PC-3 (cell line): ENCODE results near the gene ELF4. TPM values are rescaled to one million over a fixed set of nuclear protein-coding genes. Genes with fewer than 3 reads are reported as not detected.

ENCODE experiments used
- ATAC-seq: fragments of 200-7000 bp; cut with Tn5 transposase; 2 replicates; pipeline ENCODE4 v1.9.1; 2020; ENCODE audit warnings: mild to moderate bottlenecking, moderate library complexity
- BruUV-seq: library from RNA; stranded (reverse); fragments of 400-500 nt; replicated peaks from 2 replicates; lab custom pipeline; 2021; lab: Mats Ljungman, UMichigan
- CTCF ChIA-PET: fragments of 300-600 bp; sonication (Branson Sonifier 250); formaldehyde crosslinking; loops from one replicate; lab custom pipeline; 2022; ENCODE audit warnings: antibody characterized with exemption; lab: Charles Lee
- POLR2A ChIA-PET: fragments of 300-600 bp; sonication (Branson Sonifier 250); formaldehyde crosslinking; loops from one replicate; lab custom pipeline; 2022; ENCODE audit warnings: antibody characterized with exemption; ENCODE audit not compliant: unreplicated experiment; lab: Charles Lee
- DNase-seq: peaks from one replicate; pipeline ENCODE4 v3.0.0-alpha.2; 2015
- H2AFZ ChIP-seq: fragments of 300-600 bp; sonication (generic); 2 replicates; pipeline ENCODE4 v1.6.0; 2016; ENCODE audit warnings: antibody characterized with exemption, low read length
- H3F3A ChIP-seq: fragments of 300-600 bp; sonication (generic); one replicate; pipeline ENCODE4 v1.6.0; 2017; ENCODE audit warnings: antibody characterized with exemption, low read length, control low read depth, mild to moderate bottlenecking; ENCODE audit not compliant: unreplicated experiment
- H3K27ac ChIP-seq: fragments of 300-600 bp; sonication (generic); 2 replicates; pipeline ENCODE4 v1.5.1; 2016; ENCODE audit warnings: mild to moderate bottlenecking, low read length
- H3K27me3 ChIP-seq: fragments of 300-600 bp; sonication (generic); 2 replicates; pipeline ENCODE4 v1.6.1; 2016; ENCODE audit warnings: low read length, mixed read lengths
- H3K36me3 ChIP-seq: fragments of 300-600 bp; sonication (generic); 2 replicates; pipeline ENCODE4 v1.6.1; 2016; ENCODE audit warnings: low read depth, mixed run types, low read length, mixed read lengths
- H3K4me1 ChIP-seq: fragments of 300-600 bp; sonication (generic); 2 replicates; pipeline ENCODE4 v1.5.1; 2016; ENCODE audit warnings: low read length; ENCODE audit not compliant: insufficient read depth
- H3K4me2 ChIP-seq: fragments of 300-600 bp; sonication (generic); 2 replicates; pipeline ENCODE4 v1.6.0; 2016; ENCODE audit warnings: low read length
- H3K4me3 ChIP-seq: fragments of 300-600 bp; sonication (generic); 2 replicates; pipeline ENCODE4 v1.5.1; 2016; ENCODE audit warnings: mild to moderate bottlenecking, low read length, mixed read lengths
- H3K79me2 ChIP-seq: fragments of 300-600 bp; sonication (generic); 2 replicates; pipeline ENCODE4 v1.6.1; 2017; ENCODE audit warnings: low read length, mixed read lengths
- H3K9ac ChIP-seq: fragments of 300-600 bp; sonication (generic); 2 replicates; pipeline ENCODE4 v1.6.0; 2016; ENCODE audit warnings: mild to moderate bottlenecking, low read length
- H3K9me2 ChIP-seq: fragments of 300-600 bp; sonication (generic); replicated peaks from 2 replicates; pipeline ENCODE4 v1.6.1; 2016; ENCODE audit warnings: mixed run types, low read length, mixed read lengths
- H3K9me3 ChIP-seq: fragments of 300-600 bp; sonication (generic); 2 replicates; pipeline ENCODE4 v1.6.1; 2016; ENCODE audit warnings: low read length, mixed read lengths
- H4K20me1 ChIP-seq: fragments of 300-600 bp; sonication (generic); 2 replicates; pipeline ENCODE4 v1.6.1; 2016; ENCODE audit warnings: low read length, mixed read lengths
- EZH2 ChIP-seq: fragments of 300-600 bp; sonication (generic); IDR thresholded peaks from one replicate; pipeline ENCODE4 v1.6.1; 2017; ENCODE audit warnings: antibody characterized with exemption, mild to moderate bottlenecking, low read length; ENCODE audit not compliant: unreplicated experiment
- EZH2phosphoT487 ChIP-seq: fragments of 300-600 bp; sonication (generic); IDR thresholded peaks from 2 replicates; pipeline ENCODE4 v1.6.1; 2018; ENCODE audit warnings: mild to moderate bottlenecking, antibody characterized with exemption, low read length, borderline replicate concordance
- intact Hi-C: fragments of 100-400 bp; cut with micrococcal nuclease; formaldehyde crosslinking; loops from 2 replicates; pipeline ENCODE4 v1.9.0; 2023
- total RNA-seq: library from RNA; depleted of rRNA; stranded (reverse); fragments of >200 nt; gene quantifications from 2 replicates; pipeline ENCODE4 v1.2.3, GENCODE V29; 2014
- TF ChIP-seq, protein P1 (sequence below): fragments of 300-600 bp; sonication (generic); conservative IDR thresholded peaks from 2 replicates; pipeline ENCODE4 v1.5.1; 2017; ENCODE audit warnings: antibody characterized with exemption, low read depth, mild to moderate bottlenecking, low read length

The ELF4 gene
- total RNA-seq, 1 experiment from 2014 or later, result 23.4 TPM

- no peak for DNase-seq
- no peaks in the 10 kb centered on the region for H4K20me1 ChIP-seq
- H2AFZ ChIP-seq, result no peak overlapping the region
- H3K4me1 ChIP-seq, result no peaks in the 10 kb centered on the region; the same call in 1 of the 2 replicates
- no peak overlapping the region for H3K27ac ChIP-seq
- ChIA-PET CTCF (no interaction called here), POLR2A (no interaction called here)
- H3K79me2 ChIP-seq, result no peaks in the 10 kb centered on the region
- no peak for ATAC-seq
- H3K4me3 ChIP-seq, result no peak overlapping the region
- no peak for TF ChIP-seq EZH2
- no peaks in the 10 kb centered on the region for H3K9me2 ChIP-seq
- peaks cover 6% of the 10 kb centered on the region; the same call in 1 of the 2 replicates for H3K36me3 ChIP-seq
- BruUV-seq, result no TSS peak
- intact Hi-C loops, result no loop called here
- H3F3A ChIP-seq, result no peaks in the 10 kb centered on the region
- H3K9me3 ChIP-seq, result no peaks in the 10 kb centered on the region
- no peak overlapping the region for H3K9ac ChIP-seq
- no peak overlapping the region for H3K4me2 ChIP-seq
- H3K27me3 ChIP-seq, result no peaks in the 10 kb centered on the region
Observed at GRCh38 chrX:130025256-130025655, 85.0 kb downstream of the ELF4 start.

DNA sequence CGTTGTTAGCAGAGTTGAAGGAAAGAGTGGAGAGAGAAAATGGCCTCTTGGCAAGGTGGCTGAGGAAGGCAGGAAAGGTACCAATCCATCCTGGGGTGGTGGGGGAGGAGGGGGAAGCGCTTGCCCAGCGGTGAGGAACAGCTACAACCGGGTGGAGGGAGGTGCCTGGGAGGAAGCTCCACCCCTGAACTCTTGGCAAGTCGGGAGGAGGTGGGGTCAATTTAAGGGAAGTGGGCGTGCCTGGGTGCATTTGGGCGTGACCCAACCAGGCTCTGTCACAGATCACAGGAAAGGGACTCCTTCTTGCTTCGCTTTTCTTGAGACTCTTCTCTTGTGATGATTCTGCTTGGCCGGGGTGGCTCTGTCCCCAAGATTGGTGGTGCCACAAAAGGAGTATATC is 86.2 kb downstream of the ELF4 start:
- Histone ChIP-seq H3K79me2 (no peaks in the 10 kb centered on the region), H3K9me2 (no peaks in the 10 kb centered on the region), H3K4me3 (no peak overlapping the region), H3K9ac (no peak overlapping the region), H4K20me1 (no peaks in the 10 kb centered on the region), H3K36me3 (peaks cover 6% of the 10 kb centered on the region; the same call in 1 of the 2 replicates), H3K4me1 (no peaks in the 10 kb centered on the region; the same call in 1 of the 2 replicates), H3K4me2 (no peak overlapping the region), H3K9me3 (no peaks in the 10 kb centered on the region), H3K27ac (no peak overlapping the region), H3F3A (no peaks in the 10 kb centered on the region), H3K27me3 (no peaks in the 10 kb centered on the region), H2AFZ (no peak overlapping the region)
- TF ChIP-seq, protein P1, sequence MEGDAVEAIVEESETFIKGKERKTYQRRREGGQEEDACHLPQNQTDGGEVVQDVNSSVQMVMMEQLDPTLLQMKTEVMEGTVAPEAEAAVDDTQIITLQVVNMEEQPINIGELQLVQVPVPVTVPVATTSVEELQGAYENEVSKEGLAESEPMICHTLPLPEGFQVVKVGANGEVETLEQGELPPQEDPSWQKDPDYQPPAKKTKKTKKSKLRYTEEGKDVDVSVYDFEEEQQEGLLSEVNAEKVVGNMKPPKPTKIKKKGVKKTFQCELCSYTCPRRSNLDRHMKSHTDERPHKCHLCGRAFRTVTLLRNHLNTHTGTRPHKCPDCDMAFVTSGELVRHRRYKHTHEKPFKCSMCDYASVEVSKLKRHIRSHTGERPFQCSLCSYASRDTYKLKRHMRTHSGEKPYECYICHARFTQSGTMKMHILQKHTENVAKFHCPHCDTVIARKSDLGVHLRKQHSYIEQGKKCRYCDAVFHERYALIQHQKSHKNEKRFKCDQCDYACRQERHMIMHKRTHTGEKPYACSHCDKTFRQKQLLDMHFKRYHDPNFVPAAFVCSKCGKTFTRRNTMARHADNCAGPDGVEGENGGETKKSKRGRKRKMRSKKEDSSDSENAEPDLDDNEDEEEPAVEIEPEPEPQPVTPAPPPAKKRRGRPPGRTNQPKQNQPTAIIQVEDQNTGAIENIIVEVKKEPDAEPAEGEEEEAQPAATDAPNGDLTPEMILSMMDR, result no peak
- TF ChIP-seq EZH2 (no peak), EZH2phosphoT487 (no peak)
- CTCF ChIA-PET, result no interaction called here
- BruUV-seq, result no TSS peak
- POLR2A ChIA-PET, result interaction anchor here (0.6 kb wide), 1 partner anchor 311 kb away, joined by 3 read pairs; no protein-coding TSS in a partner anchor
- ATAC-seq (peak; percentile 42), DNase-seq (peak; percentile 43)
- intact Hi-C loops, result no loop called here

DNA sequence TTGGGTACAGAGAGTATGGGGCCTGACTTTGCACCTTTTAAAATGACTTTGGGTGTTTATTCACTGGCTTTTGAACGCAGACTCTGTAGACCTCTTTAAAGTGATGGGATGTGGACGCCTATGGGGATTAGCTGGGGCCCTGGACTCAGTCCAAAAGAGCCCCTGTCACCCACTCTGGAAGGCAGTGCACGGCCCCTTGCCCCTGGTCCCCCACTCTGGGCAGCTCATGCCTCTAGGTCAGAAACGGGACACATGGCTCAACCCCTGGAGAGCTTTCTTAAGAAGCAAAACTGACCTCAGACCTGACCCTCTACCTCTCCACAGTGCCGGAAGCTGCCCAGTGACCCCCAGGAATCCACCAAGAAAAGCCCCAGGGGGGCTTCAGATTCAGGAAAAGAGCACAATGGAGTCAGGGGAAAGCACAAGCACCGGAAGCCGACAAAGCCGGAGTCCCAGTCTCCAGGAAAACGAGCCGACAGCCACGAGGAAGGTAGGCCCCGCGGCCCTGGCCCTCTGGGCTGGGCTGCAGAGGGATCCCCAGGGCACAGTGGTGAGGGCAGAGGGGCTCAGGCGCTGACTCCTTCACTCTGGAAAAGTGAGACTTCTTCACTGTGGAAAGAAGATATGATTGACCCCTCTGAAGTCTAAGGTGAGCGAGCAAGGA is 89.5 kb downstream of the ELF4 start:
- TF ChIP-seq EZH2phosphoT487 (no peak), EZH2 (no peak)
- TF ChIP-seq, protein P1, result no peak
- Histone ChIP-seq H3K79me2 (no peaks in the 10 kb centered on the region), H2AFZ (no peak overlapping the region), H3K9ac (no peak overlapping the region), H3K9me2 (no peaks in the 10 kb centered on the region), H3K27me3 (no peaks in the 10 kb centered on the region), H4K20me1 (no peaks in the 10 kb centered on the region), H3K4me2 (no peak overlapping the region), H3K4me1 (no peaks in the 10 kb centered on the region; the same call in 1 of the 2 replicates), H3F3A (no peaks in the 10 kb centered on the region), H3K27ac (no peak overlapping the region), H3K4me3 (no peak overlapping the region), H3K9me3 (no peaks in the 10 kb centered on the region), H3K36me3 (peaks cover 6% of the 10 kb centered on the region; the same call in 1 of the 2 replicates)
- DNase-seq, result no peak
- CTCF ChIA-PET, result no interaction called here
- intact Hi-C loops, result no loop called here
- BruUV-seq, result no TSS peak
- POLR2A ChIA-PET, result no interaction called here
- ATAC-seq, result no peak
